Activated CD8-positive, alpha-beta T cell treated with anti-CD3 and anti-CD28 coated beads for 36 hours (primary cell): ENCODE results near the gene PIGU. TPM values are rescaled to one million over a fixed set of nuclear protein-coding genes. Genes with fewer than 3 reads are reported as not detected.
A peak's percentile ranks its signal among the peaks of the same experiment; 100 is the strongest.
"Not testable (repeated sequence)": the region's sequence is repeated elsewhere in the genome, so short reads cannot be mapped to it uniquely, and the experiment has no call there.

Experiments used
- ATAC-seq: fragments of 200-7000 bp; cut with Tn5 transposase; one replicate; pipeline ENCODE4 v1.10.0; 2021; ENCODE audit warnings: mild to moderate bottlenecking, moderate library complexity
- CTCF ChIA-PET: fragments of 350-600 bp; sonication (Branson Sonifier 250); formaldehyde crosslinking; loops from one replicate; lab custom pipeline; 2021; ENCODE audit warnings: antibody characterized with exemption; lab: Charles Lee
- POLR2A ChIA-PET: fragments of 350-600 bp; sonication (Branson Sonifier 250); formaldehyde crosslinking; loops from one replicate; lab custom pipeline; 2021; ENCODE audit warnings: antibody characterized with exemption; lab: Charles Lee
- DNase-seq: peaks from one replicate; pipeline ENCODE4 v3.0.0-alpha.2; 2020
- H3K27ac Mint-ChIP-seq: one replicate; pipeline ENCODE4 v1.8.0; 2021; ENCODE audit warnings: mild to moderate bottlenecking, mixed read lengths
- H3K27me3 Mint-ChIP-seq: one replicate; pipeline ENCODE4 v1.8.0; 2021; ENCODE audit warnings: mixed read lengths
- H3K36me3 Mint-ChIP-seq: one replicate; pipeline ENCODE4 v1.8.0; 2021; ENCODE audit warnings: low read depth, mixed read lengths
- H3K4me1 Mint-ChIP-seq: one replicate; pipeline ENCODE4 v1.8.0; 2021; ENCODE audit warnings: low read depth, mixed read lengths
- H3K4me3 Mint-ChIP-seq: one replicate; pipeline ENCODE4 v1.8.0; 2021; ENCODE audit warnings: mild to moderate bottlenecking, moderate library complexity, mixed read lengths
- H3K9me3 Mint-ChIP-seq: one replicate; pipeline ENCODE4 v1.8.0; 2021; ENCODE audit warnings: mixed read lengths
- CTCF ChIP-seq: fragments of 200-600 bp; IDR thresholded peaks from one replicate; pipeline ENCODE4 v1.8.0; 2022; ENCODE audit warnings: antibody characterized with exemption, mild to moderate bottlenecking
- intact Hi-C: fragments of 100-400 bp; cut with micrococcal nuclease; formaldehyde crosslinking; loops from one replicate; pipeline ENCODE4 v1.10.0; 2022
- total RNA-seq, 2 experiments: library from RNA; stranded (reverse); gene quantifications; one replicate each; pipeline ENCODE4 v1.2.3, GENCODE V29; 2021

PIGU gene
- total RNA-seq, 2 experiments from 2014 or later, result 19.4 to 20.9 TPM

GRCh38 chr20:34522969-34523871, 153.7 kb downstream of the PIGU start:
- DNase-seq, result peak; percentile 72
- ChIA-PET CTCF (interaction anchor here (0.6 to 7.5 kb wide), 22 partner anchors 8 to 246 kb away, joined by 3 to 100 read pairs (median 4); partner anchors contain the start of genes AHCY and ITCH), POLR2A (interaction anchor here (1.0 kb wide), 2 partner anchors 210 to 220 kb away, joined by 4 read pairs; partner anchors contain the start of gene AHCY)
- H3K4me3 Mint-ChIP-seq, result no peak overlapping the region
- no peaks in the 10 kb centered on the region for H3K27me3 Mint-ChIP-seq
- intact Hi-C loops, result no loop called here
- peak; percentile 71 for ATAC-seq
- H3K36me3 Mint-ChIP-seq, result peaks cover 11% of the 10 kb centered on the region
- TF ChIP-seq CTCF, result peak; percentile 55
- H3K4me1 Mint-ChIP-seq, result peaks cover 40% of the 10 kb centered on the region
- no peak overlapping the region for H3K27ac Mint-ChIP-seq
- no peaks in the 10 kb centered on the region for H3K9me3 Mint-ChIP-seq

- CTCF ChIA-PET, result interaction anchor here (7.5 kb wide), 1 partner anchor 205 kb away, joined by 100 read pairs; no protein-coding TSS in a partner anchor
- H3K9me3 Mint-ChIP-seq, H3K36me3 Mint-ChIP-seq, H3K4me3 Mint-ChIP-seq, ATAC-seq, H3K27me3 Mint-ChIP-seq, H3K27ac Mint-ChIP-seq, POLR2A ChIA-PET, DNase-seq: not testable (repeated sequence)
- intact Hi-C loops, result loop anchor here (5.0 kb wide), 1 partner anchor 218 kb away; the partner anchor contains the start of gene AHCY
- peaks cover 50% of the 10 kb centered on the region for H3K4me1 Mint-ChIP-seq
Observed at GRCh38 chr20:34519841-34520240, 157.1 kb downstream of the PIGU start.

GRCh38 chr20:34518863-34519262, 158.0 kb downstream of the PIGU start:
- H3K27me3 Mint-ChIP-seq, ATAC-seq, H3K36me3 Mint-ChIP-seq, H3K27ac Mint-ChIP-seq, POLR2A ChIA-PET, H3K9me3 Mint-ChIP-seq, H3K4me3 Mint-ChIP-seq, DNase-seq: not testable (repeated sequence)
- peaks cover 52% of the 10 kb centered on the region for H3K4me1 Mint-ChIP-seq
- CTCF ChIA-PET, result interaction anchor here (6.2 kb wide), 1 partner anchor 206 kb away, joined by 114 read pairs; no protein-coding TSS in a partner anchor
- intact Hi-C loops, result loop anchor here (5.0 kb wide), 1 partner anchor 217 kb away; the partner anchor contains the start of gene AHCY

- TF ChIP-seq CTCF, result no peak
- no peak for DNase-seq
- ATAC-seq, result no peak
- Mint-ChIP-seq H3K4me3 (peak overlapping the region; percentile 98), H3K9me3 (no peaks in the 10 kb centered on the region), H3K27ac (peak overlapping the region; percentile 96), H3K36me3 (peaks cover 6% of the 10 kb centered on the region), H3K27me3 (no peaks in the 10 kb centered on the region), H3K4me1 (peaks cover 52% of the 10 kb centered on the region)
- intact Hi-C loops, result loop anchor here (5.0 kb wide), 1 partner anchor 215 kb away; the partner anchor contains the start of gene AHCY
- ChIA-PET CTCF (interaction anchor here (0.9 to 6.2 kb wide), 10 partner anchors 13 to 252 kb away, joined by 3 to 114 read pairs (median 8); no protein-coding TSS in a partner anchor), POLR2A (interaction anchor here (0.6 to 3.0 kb wide), 14 partner anchors 9 to 355 kb away, joined by 3 to 14 read pairs (median 4); partner anchors contain the start of genes AHCY and GGT7)
Observed at GRCh38 chr20:34517114-34517505, 159.8 kb downstream of the PIGU start.

- peak within 1 kb of the TSS; percentile 96 for H3K27ac Mint-ChIP-seq
- H3K27me3 Mint-ChIP-seq, result no peaks in the 10 kb centered on the region
- peaks cover 48% of the 10 kb centered on the region for H3K4me1 Mint-ChIP-seq
- POLR2A ChIA-PET, result interaction anchor here (0.6 to 3.0 kb wide), 18 partner anchors 10 to 356 kb away, joined by 3 to 14 read pairs (median 4); partner anchors contain the start of genes AHCY, GGT7, ITCH and TP53INP2
- peak; percentile 98 for DNase-seq
- no peaks in the 10 kb centered on the region for H3K9me3 Mint-ChIP-seq
- H3K36me3 Mint-ChIP-seq, result peaks cover 6% of the 10 kb centered on the region
- peak; percentile 82 for ATAC-seq
- CTCF ChIA-PET, result interaction anchor here (0.9 to 6.2 kb wide), 12 partner anchors 14 to 253 kb away, joined by 3 to 114 read pairs (median 6); no protein-coding TSS in a partner anchor
- no peak for TF ChIP-seq CTCF
- peak within 1 kb of the TSS; percentile 98 for H3K4me3 Mint-ChIP-seq
- intact Hi-C loops, result loop anchor here (5.0 kb wide), 1 partner anchor 214 kb away; the partner anchor contains the start of gene AHCY
Observed at GRCh38 chr20:34516247-34517113, 160.4 kb downstream of the PIGU start, which contains the start of gene DYNLRB1. DYNLRB1 (plus strand) TSS chr20:34516422; CDS start chr20:34516459, 37 bp downstream.
